WTC11 (cell line): ENCODE results near the gene NSUN7.

Source experiments
- ETV6 ChIP-seq: sonication (generic); formaldehyde crosslinking; IDR thresholded peaks from 2 replicates; pipeline ENCODE4 v1.8.1; 2022; ENCODE audit warnings: mild to moderate bottlenecking, missing genetic modification reagents
- MYBL2 ChIP-seq: sonication (generic); formaldehyde crosslinking; IDR thresholded peaks from 2 replicates; pipeline ENCODE4 v1.8.1; 2023; ENCODE audit warnings: mild to moderate bottlenecking, moderate library complexity, missing genetic modification reagents
- NFE2L1 ChIP-seq: sonication (generic); formaldehyde crosslinking; IDR thresholded peaks from 2 replicates; pipeline ENCODE4 v1.8.1; 2023; ENCODE audit warnings: missing genetic modification reagents
- ZNF396 ChIP-seq: fragments of 250-450 bp; sonication (Bioruptor Pico); IDR thresholded peaks from 2 replicates; pipeline ENCODE4 v1.8.0; 2021; ENCODE audit warnings: mild to moderate bottlenecking, moderate library complexity, borderline replicate concordance
- TF ChIP-seq, protein P1 (sequence below): sonication (generic); formaldehyde crosslinking; conservative IDR thresholded peaks from 2 replicates; pipeline ENCODE4 v1.8.1; 2023; ENCODE audit warnings: mild to moderate bottlenecking, low read depth, missing genetic modification reagents, moderate library complexity
- TF ChIP-seq, protein P2 (sequence below): sonication (generic); formaldehyde crosslinking; IDR thresholded peaks from 2 replicates; pipeline ENCODE4 v1.8.1; 2023; ENCODE audit warnings: mild to moderate bottlenecking, missing genetic modification reagents, moderate library complexity
- TF ChIP-seq, protein P3 (sequence below): sonication (generic); formaldehyde crosslinking; IDR thresholded peaks from 2 replicates; pipeline ENCODE4 v1.8.1; 2023; ENCODE audit warnings: mild to moderate bottlenecking, missing genetic modification reagents
- TF ChIP-seq, protein P4 (sequence below): fragments of 200-600 bp; IDR thresholded peaks from 2 replicates; pipeline ENCODE4 v1.8.0; 2022; ENCODE audit warnings: antibody characterized with exemption
- TF ChIP-seq, protein P5 (sequence below): sonication (generic); formaldehyde crosslinking; IDR thresholded peaks from 2 replicates; pipeline ENCODE4 v1.8.1; 2022; ENCODE audit warnings: mild to moderate bottlenecking, missing genetic modification reagents, moderate library complexity, borderline replicate concordance

DNA sequence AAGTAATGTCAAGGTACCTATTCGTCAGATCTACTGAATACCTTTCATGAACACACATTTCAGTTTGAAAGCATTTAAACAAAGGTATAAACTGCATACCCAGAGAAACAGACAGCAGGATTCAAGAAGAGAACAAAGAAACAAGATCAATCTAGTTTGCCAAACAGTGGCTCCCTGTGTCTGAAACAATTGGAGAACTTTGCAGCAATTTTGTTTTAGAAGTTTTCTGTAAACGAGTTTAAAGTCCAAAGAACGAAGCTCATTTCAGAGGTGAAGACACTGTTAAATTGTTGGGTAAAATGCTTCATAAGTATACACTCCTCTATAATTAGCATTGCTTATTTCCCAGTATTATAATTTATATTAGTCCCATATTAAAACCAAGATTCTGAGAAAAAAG, 21.4 kb upstream of the NSUN7 start:
- TF ChIP-seq, protein P1, sequence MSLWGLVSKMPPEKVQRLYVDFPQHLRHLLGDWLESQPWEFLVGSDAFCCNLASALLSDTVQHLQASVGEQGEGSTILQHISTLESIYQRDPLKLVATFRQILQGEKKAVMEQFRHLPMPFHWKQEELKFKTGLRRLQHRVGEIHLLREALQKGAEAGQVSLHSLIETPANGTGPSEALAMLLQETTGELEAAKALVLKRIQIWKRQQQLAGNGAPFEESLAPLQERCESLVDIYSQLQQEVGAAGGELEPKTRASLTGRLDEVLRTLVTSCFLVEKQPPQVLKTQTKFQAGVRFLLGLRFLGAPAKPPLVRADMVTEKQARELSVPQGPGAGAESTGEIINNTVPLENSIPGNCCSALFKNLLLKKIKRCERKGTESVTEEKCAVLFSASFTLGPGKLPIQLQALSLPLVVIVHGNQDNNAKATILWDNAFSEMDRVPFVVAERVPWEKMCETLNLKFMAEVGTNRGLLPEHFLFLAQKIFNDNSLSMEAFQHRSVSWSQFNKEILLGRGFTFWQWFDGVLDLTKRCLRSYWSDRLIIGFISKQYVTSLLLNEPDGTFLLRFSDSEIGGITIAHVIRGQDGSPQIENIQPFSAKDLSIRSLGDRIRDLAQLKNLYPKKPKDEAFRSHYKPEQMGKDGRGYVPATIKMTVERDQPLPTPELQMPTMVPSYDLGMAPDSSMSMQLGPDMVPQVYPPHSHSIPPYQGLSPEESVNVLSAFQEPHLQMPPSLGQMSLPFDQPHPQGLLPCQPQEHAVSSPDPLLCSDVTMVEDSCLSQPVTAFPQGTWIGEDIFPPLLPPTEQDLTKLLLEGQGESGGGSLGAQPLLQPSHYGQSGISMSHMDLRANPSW (CRISPR knock-in tag), result no peak
- TF ChIP-seq ZNF396 (CRISPR knock-in tag) (no peak), ETV6 (no peak), NFE2L1 (no peak), MYBL2 (CRISPR knock-in tag) (no peak)
- TF ChIP-seq, protein P2, sequence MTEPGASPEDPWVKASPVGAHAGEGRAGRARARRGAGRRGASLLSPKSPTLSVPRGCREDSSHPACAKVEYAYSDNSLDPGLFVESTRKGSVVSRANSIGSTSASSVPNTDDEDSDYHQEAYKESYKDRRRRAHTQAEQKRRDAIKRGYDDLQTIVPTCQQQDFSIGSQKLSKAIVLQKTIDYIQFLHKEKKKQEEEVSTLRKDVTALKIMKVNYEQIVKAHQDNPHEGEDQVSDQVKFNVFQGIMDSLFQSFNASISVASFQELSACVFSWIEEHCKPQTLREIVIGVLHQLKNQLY (CRISPR knock-in tag), result no peak
- TF ChIP-seq, protein P3, sequence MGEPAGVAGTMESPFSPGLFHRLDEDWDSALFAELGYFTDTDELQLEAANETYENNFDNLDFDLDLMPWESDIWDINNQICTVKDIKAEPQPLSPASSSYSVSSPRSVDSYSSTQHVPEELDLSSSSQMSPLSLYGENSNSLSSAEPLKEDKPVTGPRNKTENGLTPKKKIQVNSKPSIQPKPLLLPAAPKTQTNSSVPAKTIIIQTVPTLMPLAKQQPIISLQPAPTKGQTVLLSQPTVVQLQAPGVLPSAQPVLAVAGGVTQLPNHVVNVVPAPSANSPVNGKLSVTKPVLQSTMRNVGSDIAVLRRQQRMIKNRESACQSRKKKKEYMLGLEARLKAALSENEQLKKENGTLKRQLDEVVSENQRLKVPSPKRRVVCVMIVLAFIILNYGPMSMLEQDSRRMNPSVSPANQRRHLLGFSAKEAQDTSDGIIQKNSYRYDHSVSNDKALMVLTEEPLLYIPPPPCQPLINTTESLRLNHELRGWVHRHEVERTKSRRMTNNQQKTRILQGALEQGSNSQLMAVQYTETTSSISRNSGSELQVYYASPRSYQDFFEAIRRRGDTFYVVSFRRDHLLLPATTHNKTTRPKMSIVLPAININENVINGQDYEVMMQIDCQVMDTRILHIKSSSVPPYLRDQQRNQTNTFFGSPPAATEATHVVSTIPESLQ (CRISPR knock-in tag), result no peak
- TF ChIP-seq, protein P4, sequence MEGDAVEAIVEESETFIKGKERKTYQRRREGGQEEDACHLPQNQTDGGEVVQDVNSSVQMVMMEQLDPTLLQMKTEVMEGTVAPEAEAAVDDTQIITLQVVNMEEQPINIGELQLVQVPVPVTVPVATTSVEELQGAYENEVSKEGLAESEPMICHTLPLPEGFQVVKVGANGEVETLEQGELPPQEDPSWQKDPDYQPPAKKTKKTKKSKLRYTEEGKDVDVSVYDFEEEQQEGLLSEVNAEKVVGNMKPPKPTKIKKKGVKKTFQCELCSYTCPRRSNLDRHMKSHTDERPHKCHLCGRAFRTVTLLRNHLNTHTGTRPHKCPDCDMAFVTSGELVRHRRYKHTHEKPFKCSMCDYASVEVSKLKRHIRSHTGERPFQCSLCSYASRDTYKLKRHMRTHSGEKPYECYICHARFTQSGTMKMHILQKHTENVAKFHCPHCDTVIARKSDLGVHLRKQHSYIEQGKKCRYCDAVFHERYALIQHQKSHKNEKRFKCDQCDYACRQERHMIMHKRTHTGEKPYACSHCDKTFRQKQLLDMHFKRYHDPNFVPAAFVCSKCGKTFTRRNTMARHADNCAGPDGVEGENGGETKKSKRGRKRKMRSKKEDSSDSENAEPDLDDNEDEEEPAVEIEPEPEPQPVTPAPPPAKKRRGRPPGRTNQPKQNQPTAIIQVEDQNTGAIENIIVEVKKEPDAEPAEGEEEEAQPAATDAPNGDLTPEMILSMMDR, result no peak
- TF ChIP-seq, protein P5, sequence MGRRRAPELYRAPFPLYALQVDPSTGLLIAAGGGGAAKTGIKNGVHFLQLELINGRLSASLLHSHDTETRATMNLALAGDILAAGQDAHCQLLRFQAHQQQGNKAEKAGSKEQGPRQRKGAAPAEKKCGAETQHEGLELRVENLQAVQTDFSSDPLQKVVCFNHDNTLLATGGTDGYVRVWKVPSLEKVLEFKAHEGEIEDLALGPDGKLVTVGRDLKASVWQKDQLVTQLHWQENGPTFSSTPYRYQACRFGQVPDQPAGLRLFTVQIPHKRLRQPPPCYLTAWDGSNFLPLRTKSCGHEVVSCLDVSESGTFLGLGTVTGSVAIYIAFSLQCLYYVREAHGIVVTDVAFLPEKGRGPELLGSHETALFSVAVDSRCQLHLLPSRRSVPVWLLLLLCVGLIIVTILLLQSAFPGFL, result no peak
